Airway epithelial cell (primary cell): ENCODE data around the gene VRK3. TPM values are rescaled to one million over a fixed set of nuclear protein-coding genes. Genes with fewer than 3 reads are reported as not detected.

Experiments used
- total RNA-seq: library from RNA; depleted of rRNA; stranded (reverse); fragments of >200 nt; gene quantifications from 2 replicates; pipeline ENCODE4 v1.2.3, GENCODE V29; 2015

VRK3 gene, protein sequence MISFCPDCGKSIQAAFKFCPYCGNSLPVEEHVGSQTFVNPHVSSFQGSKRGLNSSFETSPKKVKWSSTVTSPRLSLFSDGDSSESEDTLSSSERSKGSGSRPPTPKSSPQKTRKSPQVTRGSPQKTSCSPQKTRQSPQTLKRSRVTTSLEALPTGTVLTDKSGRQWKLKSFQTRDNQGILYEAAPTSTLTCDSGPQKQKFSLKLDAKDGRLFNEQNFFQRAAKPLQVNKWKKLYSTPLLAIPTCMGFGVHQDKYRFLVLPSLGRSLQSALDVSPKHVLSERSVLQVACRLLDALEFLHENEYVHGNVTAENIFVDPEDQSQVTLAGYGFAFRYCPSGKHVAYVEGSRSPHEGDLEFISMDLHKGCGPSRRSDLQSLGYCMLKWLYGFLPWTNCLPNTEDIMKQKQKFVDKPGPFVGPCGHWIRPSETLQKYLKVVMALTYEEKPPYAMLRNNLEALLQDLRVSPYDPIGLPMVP
- total RNA-seq = 17.1 and 32.4 TPM in 2 replicates

DNA sequence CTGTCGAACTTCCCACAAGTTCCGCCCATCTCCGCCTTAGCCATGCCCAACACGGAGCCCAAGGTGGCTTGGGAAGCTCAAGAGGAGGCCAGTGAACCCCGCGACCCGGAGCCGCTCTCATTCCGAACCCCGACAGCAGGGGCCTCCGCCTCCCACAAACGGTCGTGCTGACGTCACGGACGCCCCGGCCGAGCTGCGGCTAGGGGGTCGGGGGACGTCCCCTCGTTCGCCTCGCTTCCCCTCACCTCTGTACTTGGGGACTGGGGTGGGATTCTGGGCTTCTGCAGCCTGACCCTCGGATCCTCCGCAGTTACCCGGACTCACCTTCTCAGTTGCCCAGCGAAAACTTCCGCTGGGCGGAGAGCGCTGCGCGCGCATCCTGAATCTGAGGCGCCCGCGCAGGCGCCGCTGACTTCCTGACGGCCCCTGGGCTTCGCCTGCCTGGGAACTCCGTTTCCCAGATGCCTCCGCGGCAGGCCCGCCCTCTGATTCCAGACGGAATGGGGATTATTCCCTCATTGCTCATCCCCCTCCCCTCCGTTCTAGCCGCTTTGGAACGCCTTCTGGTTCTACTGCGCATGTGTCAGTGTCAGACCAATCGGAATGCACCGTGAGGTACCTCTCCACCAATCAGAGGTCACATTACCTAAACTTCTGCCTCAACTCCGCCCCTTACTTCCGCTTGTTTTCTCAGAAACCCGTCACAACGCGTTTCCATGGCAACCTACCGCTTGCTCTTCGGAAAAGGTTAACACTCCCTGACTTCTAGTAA lies at the start of gene VRK3:
Gene VRK3, minus strand, starts transcription at position 351 of the 772 bp plus-strand sequence. CDS start 9,210 bp downstream, outside the sequence.

DNA sequence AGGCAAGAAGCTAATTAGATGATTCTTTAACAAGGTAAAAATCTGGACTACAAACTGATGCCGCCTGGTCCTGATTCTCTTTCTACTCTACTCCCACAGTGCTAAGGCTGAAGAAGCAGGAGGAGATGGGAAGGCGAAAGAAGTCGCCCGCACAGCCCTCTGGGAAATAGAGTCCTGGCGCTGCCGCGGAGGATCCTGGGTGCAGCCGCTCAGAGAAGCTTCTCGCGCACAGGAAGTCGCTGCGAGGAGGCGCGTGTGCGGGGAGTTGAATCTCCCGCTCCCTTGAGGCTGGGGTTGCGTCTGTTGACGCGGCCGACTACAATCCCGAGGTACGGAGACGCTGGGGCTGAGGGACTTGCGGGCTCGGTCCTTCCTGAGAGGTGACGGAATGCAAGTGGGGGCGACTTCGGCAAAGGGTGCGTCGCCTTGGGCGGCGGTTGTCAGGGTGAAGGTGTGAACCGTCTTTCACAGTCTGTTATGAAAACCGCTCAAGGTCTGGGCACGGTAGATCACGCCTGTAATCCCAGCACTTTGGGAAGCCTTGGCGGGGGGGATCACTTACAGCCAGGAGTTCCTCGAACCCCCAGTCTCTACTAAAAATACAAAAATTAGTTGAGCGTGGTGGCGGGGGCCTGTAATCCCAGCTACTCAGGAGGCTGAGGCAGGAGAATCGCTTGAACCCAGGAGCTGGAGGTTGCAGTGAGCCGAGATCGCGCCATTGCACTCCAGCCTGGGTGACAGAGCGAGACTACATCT lies 800 bp upstream of the VRK3 start, which contains the start of gene ZNF473:
Gene ZNF473, plus strand, starts transcription at position 212 of the 756 bp plus-strand sequence. CDS start 5,078 bp downstream, outside the sequence.

DNA sequence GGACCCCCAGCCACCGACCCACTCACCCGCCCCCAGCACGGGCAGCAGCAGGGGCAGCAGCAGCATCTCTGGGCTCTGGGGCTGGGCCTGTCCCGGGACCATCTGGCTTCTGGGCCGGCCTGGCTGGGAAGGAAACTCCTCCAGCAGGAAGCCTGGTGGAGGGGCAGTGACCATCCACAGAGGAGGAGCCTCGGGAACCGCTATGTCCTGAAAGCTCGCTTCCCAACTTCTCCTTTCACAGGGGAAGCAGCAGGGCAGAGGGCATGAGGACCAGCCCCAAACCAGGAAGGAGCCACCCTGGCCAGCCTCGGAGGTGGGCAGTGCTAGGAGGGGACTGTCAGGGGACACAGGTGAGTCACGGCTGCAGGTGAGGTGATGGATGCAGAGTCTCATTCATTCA lies 64.2 kb downstream of the VRK3 start, which contains the start of gene SIGLEC11:
Gene SIGLEC11, minus strand, starts transcription at position 193 of the 400 bp plus-strand sequence. Its CDS starts 91 bp downstream, at position 102.

DNA sequence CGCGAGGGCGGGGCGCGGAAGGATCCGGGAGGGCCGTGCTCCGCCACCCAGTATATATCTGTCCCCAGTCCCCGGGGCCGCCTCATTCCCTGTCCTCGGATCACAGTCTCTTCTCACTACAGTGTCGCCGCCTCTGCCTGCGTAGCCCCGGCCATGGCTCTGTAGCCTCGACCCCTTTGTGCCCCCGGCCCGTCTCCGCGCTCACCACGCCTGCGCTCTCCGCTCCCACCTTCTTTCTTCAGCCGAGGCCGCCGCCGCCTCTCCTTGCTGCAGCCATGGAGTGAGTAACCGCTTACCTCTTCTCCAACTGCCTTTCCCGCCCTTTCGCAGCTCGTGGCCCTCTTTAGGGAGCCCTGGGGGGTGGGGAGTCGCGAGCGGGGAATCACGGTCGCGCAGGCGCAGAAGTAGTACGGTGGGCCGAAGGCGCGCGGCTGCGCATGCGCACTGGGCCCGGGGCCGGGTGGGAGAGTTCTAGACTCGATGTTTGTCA lies 96.0 kb downstream of the VRK3 start, which contains the start of the genes ATF5 and NUP62:
Gene ATF5, plus strand, starts transcription at position 85 of the 490 bp plus-strand sequence. CDS start 1,646 bp downstream, outside the sequence.
Gene NUP62, minus strand, starts transcription at position 384 of the 490 bp plus-strand sequence. CDS start 19,697 bp downstream, outside the sequence.

Other genes with a start within 250 kb of the VRK3 start
- gene FUZ, start 212.1 kb downstream of the VRK3 start, total RNA-seq = 13.7 and 18.7 TPM in 2 replicates
- 22.1 and 34.8 TPM in 2 replicates for gene MED25, start 207.1 kb downstream of the VRK3 start, total RNA-seq
- 66.8 and 71.9 TPM in 2 replicates for gene PTOV1, start 174.2 kb downstream of the VRK3 start, total RNA-seq
- 57.2 and 59.7 TPM in 2 replicates for gene PNKP, start 157.8 kb downstream of the VRK3 start, total RNA-seq
- gene AKT1S1, start 148.0 kb downstream of the VRK3 start, total RNA-seq = 26.8 and 40.6 TPM in 2 replicates
- 13.0 and 15.0 TPM in 2 replicates for gene TBC1D17, start 147.7 kb downstream of the VRK3 start, total RNA-seq
- not detected in 2 replicates for gene IL4I1, start 128.5 kb downstream of the VRK3 start, total RNA-seq
- 6.5 and 11.1 TPM in 2 replicates for gene ATF5, start 96.2 kb downstream of the VRK3 start, total RNA-seq
- gene NUP62, start 95.9 kb downstream of the VRK3 start, total RNA-seq = 36.3 and 42.0 TPM in 2 replicates
- gene SIGLEC11, start 64.2 kb downstream of the VRK3 start, total RNA-seq = not detected in 2 replicates
- 3.5 and 5.7 TPM in 2 replicates for gene ZNF473, start 633 bp upstream of the VRK3 start, total RNA-seq
- gene IZUMO2, start 137.9 kb upstream of the VRK3 start, total RNA-seq = not detected in 2 replicates
- gene MYH14, start 178.2 kb upstream of the VRK3 start, total RNA-seq = 43.9 and 49.5 TPM in 2 replicates